ENCODE results near the gene USP9X. TPM values are rescaled to one million over a fixed set of nuclear protein-coding genes. Genes with fewer than 3 reads are reported as not detected.

Gene USP9X
- total and polyA plus RNA-seq, 2 of the 8 experiments (the other 6 are each of a cell fraction or from before 2014, with no cell fraction given), result 79.2 to 300 TPM

- TF ChIP-seq ASH2L (IDR thresholded peaks at IDR 0.05; ENCODE audit: low read length), result no peak
- TF ChIP-seq ZNF274 (IDR thresholded peaks at IDR 0.05; ENCODE audit: borderline replicate concordance, extremely low read depth, low read length), result no peak
Measured at GRCh38 chrX:41137589-41137988, 52.3 kb downstream of the USP9X start (continued).

Data from H1 (cell line).